Measurements from ENCODE around the gene APOBEC3F.
"Not testable (repeated sequence)": the region's sequence is repeated elsewhere in the genome, so short reads cannot be mapped to it uniquely, and the experiment has no call there.

The APOBEC3F gene

GRCh38 chr22:39026509-39027150 lies 14.0 kb upstream of the APOBEC3F start:
- DNase-seq (ENCODE audit: low read depth, low spot score), result no peak

- no peak for DNase-seq (ENCODE audit: low read depth, low spot score)
Measured at GRCh38 chr22:39027717-39028116, 12.9 kb upstream of the APOBEC3F start.

GRCh38 chr22:39028281-39028680 lies 12.4 kb upstream of the APOBEC3F start:
- no peak for DNase-seq (ENCODE audit: low read depth, low spot score)

- DNase-seq (ENCODE audit: low read depth, low spot score), result no peak
Measured at GRCh38 chr22:39029227-39029626, 11.4 kb upstream of the APOBEC3F start.

GRCh38 chr22:39030705-39031104 lies 10.0 kb upstream of the APOBEC3F start:
- DNase-seq (ENCODE audit: low read depth, low spot score), result no peak

- DNase-seq (ENCODE audit: low read depth, low spot score), result not testable (repeated sequence)
Measured at GRCh38 chr22:39031434-39032295, 9.0 kb upstream of the APOBEC3F start.

- DNase-seq (ENCODE audit: low read depth, low spot score), result not testable (repeated sequence)
Measured at GRCh38 chr22:39037071-39037470, 3.6 kb upstream of the APOBEC3F start.

GRCh38 chr22:39039306-39040126 lies 1.1 kb upstream of the APOBEC3F start:
- no peak for DNase-seq (ENCODE audit: low read depth, low spot score)

GRCh38 chr22:39040155-39040537 lies 518 bp upstream of the APOBEC3F start:
- DNase-seq (ENCODE audit: low read depth, low spot score), result not testable (repeated sequence)

GRCh38 chr22:39041908-39042307 lies 1.2 kb downstream of the APOBEC3F start:
- DNase-seq (ENCODE audit: low read depth, low spot score), result no peak

GRCh38 chr22:39043063-39043462 lies 2.4 kb downstream of the APOBEC3F start:
- not testable (repeated sequence) for DNase-seq (ENCODE audit: low read depth, low spot score)

- not testable (repeated sequence) for DNase-seq (ENCODE audit: low read depth, low spot score)
Measured at GRCh38 chr22:39045136-39045535, 4.5 kb downstream of the APOBEC3F start.

- DNase-seq (ENCODE audit: low read depth, low spot score), result not testable (repeated sequence)
Measured at GRCh38 chr22:39049486-39049885, 8.8 kb downstream of the APOBEC3F start.

GRCh38 chr22:39051844-39052495 lies 11.3 kb downstream of the APOBEC3F start:
- DNase-seq (ENCODE audit: low read depth, low spot score), result not testable (repeated sequence)

GRCh38 chr22:39055658-39056057 lies 15.0 kb downstream of the APOBEC3F start:
- no peak for DNase-seq (ENCODE audit: low read depth, low spot score)

- not testable (repeated sequence) for DNase-seq (ENCODE audit: low read depth, low spot score)
Measured at GRCh38 chr22:39061290-39061689, 20.6 kb downstream of the APOBEC3F start.

- DNase-seq (ENCODE audit: low read depth, low spot score), result not testable (repeated sequence)
Measured at GRCh38 chr22:39061951-39062350, 21.3 kb downstream of the APOBEC3F start.

- not testable (repeated sequence) for DNase-seq (ENCODE audit: low read depth, low spot score)
Measured at GRCh38 chr22:39063904-39064303, 23.2 kb downstream of the APOBEC3F start.

GRCh38 chr22:39066442-39067276 lies 26.0 kb downstream of the APOBEC3F start:
- not testable (repeated sequence) for DNase-seq (ENCODE audit: low read depth, low spot score)

GRCh38 chr22:39068033-39068785 lies 27.5 kb downstream of the APOBEC3F start:
- no peak for DNase-seq (ENCODE audit: low read depth, low spot score)
